C4-2B (cell line): ENCODE results near the gene RHBG.

ENCODE experiments used
- CTCF ChIP-seq: fragments of 450-650 bp; conservative IDR thresholded peaks from 2 replicates; pipeline ENCODE4 v1.5.1; 2017; ENCODE audit warnings: mild to moderate bottlenecking
- ZFX ChIP-seq: fragments of 450-650 bp; IDR thresholded peaks from 2 replicates; pipeline ENCODE4 v1.6.1; 2017

GRCh38 chr1:156373546-156373945 is 4.5 kb downstream of the RHBG start:
- TF ChIP-seq CTCF (no peak), ZFX (no peak)
